GM18520 (cell line): ENCODE results near the gene IL9R.
"Not testable (repeated sequence)": the region's sequence is repeated elsewhere in the genome, so short reads cannot be mapped to it uniquely, and the experiment has no call there.

ENCODE experiments used
- ATAC-seq: cut with Tn5 transposase; IDR thresholded peaks from one replicate; pipeline ENCODE4 v1.9.1; 2021; ENCODE audit not compliant: unreplicated experiment

Gene IL9R

GRCh38 chrX:156029296-156029695 is 31.8 kb downstream of the IL9R start:
- ATAC-seq: not testable (repeated sequence)

GRCh38 chrX:156029707-156030442 is 32.4 kb downstream of the IL9R start:
- not testable (repeated sequence) for ATAC-seq

- ATAC-seq: not testable (repeated sequence)
These were observed 33.0 kb downstream of the IL9R start for GRCh38 chrX:156030474-156030873.
